Left forelimb (tissue), 1 donor: ENCODE measurements around the gene RPS8.
"Not testable (repeated sequence)": the region's sequence is repeated elsewhere in the genome, so short reads cannot be mapped to it uniquely, and the experiment has no call there.

Experiments used
- DNase-seq: peaks from one replicate; pipeline ENCODE4 v3.0.0-alpha.2; 2018; ENCODE audit warnings: low spot score

RPS8 gene

GRCh38 chr1:44775078-44775929 lies at the start of gene RPS8:
Gene RPS8, plus strand, starts transcription at chr1:44775540. Its CDS starts 57 bp downstream, at chr1:44775597.
- DNase-seq, result peak; percentile 92

- peak; percentile 90 for DNase-seq
Observed at GRCh38 chr1:44730741-44731512, 44.4 kb upstream of the RPS8 start, which contains the start of gene RNU5D-1. Gene RNU5D-1, minus strand, starts transcription at chr1:44731170.

GRCh38 chr1:44733365-44733764 lies 42.0 kb upstream of the RPS8 start:
- DNase-seq, result no peak

GRCh38 chr1:44733784-44734183 lies 41.6 kb upstream of the RPS8 start:
- no peak for DNase-seq

GRCh38 chr1:44735992-44736391 lies 39.3 kb upstream of the RPS8 start:
- no peak for DNase-seq

GRCh38 chr1:44738953-44739306 lies 36.4 kb upstream of the RPS8 start:
- DNase-seq, result not testable (repeated sequence)

GRCh38 chr1:44739307-44740178 lies 35.8 kb upstream of the RPS8 start, which contains the start of gene KIF2C:
Gene KIF2C, plus strand, starts transcription at chr1:44739837. Its CDS starts 96 bp downstream, at chr1:44739933.
- DNase-seq, result peak; percentile 96

GRCh38 chr1:44740179-44740617 lies 35.1 kb upstream of the RPS8 start:
- no peak for DNase-seq

GRCh38 chr1:44743211-44743610 lies 32.1 kb upstream of the RPS8 start:
- DNase-seq, result no peak

GRCh38 chr1:44747878-44748277 lies 27.5 kb upstream of the RPS8 start:
- DNase-seq, result no peak

- DNase-seq, result no peak
Observed at GRCh38 chr1:44757420-44757819, 17.9 kb upstream of the RPS8 start.

- no peak for DNase-seq
Observed at GRCh38 chr1:44759077-44759476, 16.3 kb upstream of the RPS8 start.

- DNase-seq, result no peak
Observed at GRCh38 chr1:44760876-44761275, 14.5 kb upstream of the RPS8 start.

GRCh38 chr1:44766421-44766820 lies 8.9 kb upstream of the RPS8 start:
- not testable (repeated sequence) for DNase-seq

GRCh38 chr1:44775930-44776729 lies 790 bp downstream of the RPS8 start:
- DNase-seq, result no peak

- DNase-seq, result no peak
Observed at GRCh38 chr1:44776730-44777068, 1.4 kb downstream of the RPS8 start.

- no peak for DNase-seq
Observed at GRCh38 chr1:44777547-44777946, 2.2 kb downstream of the RPS8 start.

GRCh38 chr1:44777969-44778635 lies 2.8 kb downstream of the RPS8 start:
- DNase-seq, result no peak

- no peak for DNase-seq
Observed at GRCh38 chr1:44778705-44779576, 3.6 kb downstream of the RPS8 start.
